ENCODE measurements around the gene CENPA.

The CENPA gene

GRCh38 chr2:26843041-26843440 lies 57.2 kb downstream of the CENPA start:
- no peak overlapping the region for H3K4me3 ChIP-seq (ENCODE audit: low read depth, low read length)
- no peak for TF ChIP-seq CTCF (conservative IDR thresholded peaks at IDR 0.05; ENCODE audit: low read depth, low read length)
- no peak for DNase-seq (ENCODE audit: low read depth)

Data from choroid plexus epithelial cell (primary cell).